Fibroblast of skin of right biceps (primary cell): ENCODE measurements around the gene PNKD.

Experiments used
- DNase-seq: peaks from one replicate; pipeline ENCODE4 v3.0.0-alpha.2; 2013

PNKD gene

DNA sequence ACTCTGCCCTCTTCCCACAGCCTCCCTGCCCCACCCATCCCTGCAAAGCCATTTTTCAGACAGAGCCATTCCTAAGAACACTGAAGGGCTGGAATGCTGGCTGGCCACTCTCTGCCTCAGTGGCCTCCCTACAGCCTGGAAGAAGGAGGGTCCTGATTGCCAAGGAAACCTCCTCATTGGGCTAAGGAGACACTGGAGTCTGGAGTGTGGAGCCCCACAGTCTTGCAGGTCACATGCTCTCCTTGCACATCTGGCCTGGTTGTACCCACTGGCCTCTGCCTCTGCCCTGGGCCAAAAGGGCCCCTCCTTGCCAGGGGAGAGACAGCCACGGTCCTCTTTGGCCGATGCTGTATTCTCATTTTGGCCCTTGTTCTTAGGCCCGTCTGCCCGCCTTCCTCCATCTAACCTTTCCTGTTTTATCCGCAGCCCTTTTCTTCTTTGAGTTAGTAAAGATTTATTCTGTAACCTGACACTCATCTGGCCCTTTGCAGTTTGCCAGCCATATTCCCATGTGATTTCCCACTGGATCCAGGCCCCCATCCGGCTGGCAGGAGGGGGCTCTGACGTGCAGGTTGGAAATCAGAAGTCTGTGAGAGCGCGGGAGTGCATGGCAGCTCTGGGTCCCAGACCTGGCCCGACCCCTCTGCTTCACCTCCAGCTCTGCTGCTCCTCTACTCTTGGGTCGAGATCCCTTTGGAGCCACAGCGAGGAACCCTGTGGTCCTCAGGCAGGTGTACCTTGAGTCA is 75.3 kb downstream of the PNKD start:
- DNase-seq, result no peak

DNA sequence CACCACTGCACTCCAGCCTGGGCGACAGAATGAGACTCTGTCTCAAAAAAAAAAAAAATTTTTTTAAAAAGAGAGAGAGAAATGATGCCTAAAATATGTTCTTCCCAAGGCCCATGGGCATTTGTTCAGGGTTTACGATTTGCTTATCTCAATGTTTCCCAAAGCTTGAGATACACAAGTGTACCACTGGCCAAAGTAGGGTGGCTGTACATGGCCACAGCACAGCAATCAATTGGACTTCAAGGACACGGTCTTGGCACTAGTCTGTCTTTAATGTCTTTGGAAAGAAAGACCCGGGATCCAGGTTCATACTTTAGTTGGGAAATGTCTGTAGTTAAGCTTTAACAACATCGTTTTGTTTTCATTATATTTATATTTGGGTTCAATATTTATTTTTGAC is 76.9 kb downstream of the PNKD start:
- no peak for DNase-seq

DNA sequence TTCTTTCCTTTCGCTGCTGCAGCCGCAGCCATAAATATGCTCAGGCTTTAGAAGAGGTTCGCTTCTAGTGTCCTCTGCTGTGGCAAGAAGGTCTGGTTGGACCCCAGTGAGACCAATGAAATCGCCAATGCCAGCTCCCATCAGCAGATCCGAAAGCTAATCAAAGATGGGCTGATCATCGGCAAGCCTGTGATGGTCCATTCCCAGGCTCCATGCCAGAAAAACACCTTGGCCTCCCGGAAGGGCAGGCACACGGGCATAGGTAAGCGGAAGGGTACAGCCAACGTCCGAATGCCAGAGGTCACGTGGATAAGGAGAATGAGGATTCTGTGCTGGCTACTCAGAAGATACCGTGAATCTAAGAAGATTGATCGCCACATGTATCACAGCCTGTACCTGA is 83.7 kb downstream of the PNKD start:
- no peak for DNase-seq

DNA sequence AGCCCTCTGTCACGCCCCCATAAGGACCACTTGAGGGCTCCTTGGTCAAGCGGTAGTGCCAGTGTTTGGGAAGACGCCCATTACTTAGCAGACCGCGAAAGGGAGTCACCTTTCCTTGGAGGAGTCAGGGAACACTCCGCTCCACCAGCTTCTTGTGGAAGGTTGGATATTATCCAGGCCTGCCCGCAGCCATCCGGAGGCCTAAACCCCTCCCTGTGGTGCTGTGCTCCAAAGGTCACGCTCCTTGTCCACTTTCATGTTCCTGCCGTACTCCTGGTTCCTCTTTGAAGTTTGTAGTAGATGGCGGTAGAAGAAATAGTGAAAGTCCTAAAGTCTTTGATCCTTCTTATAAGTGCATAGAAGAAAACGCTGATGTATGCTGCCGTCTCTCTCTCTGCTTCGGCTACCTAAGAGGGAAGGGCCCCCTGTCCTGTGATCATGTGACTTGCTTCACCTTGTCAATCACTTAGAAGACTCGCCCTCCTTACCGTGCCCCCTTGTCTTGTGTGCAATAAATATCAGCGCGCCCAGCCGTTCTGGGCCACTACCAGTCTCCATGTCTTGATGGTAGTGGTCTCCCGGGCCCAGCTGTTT is 84.6 kb downstream of the PNKD start:
- DNase-seq, result no peak

- no peak for DNase-seq
These were observed 87.2 kb downstream of the PNKD start for GRCh38 chr2:218357236-218358177.

- DNase-seq, result no peak
These were observed 90.1 kb downstream of the PNKD start for GRCh38 chr2:218360453-218360852.

- no peak for DNase-seq
These were observed 92.3 kb downstream of the PNKD start for GRCh38 chr2:218362606-218363005.

GRCh38 chr2:218363736-218364135 is 93.4 kb downstream of the PNKD start:
- no peak for DNase-seq

DNA sequence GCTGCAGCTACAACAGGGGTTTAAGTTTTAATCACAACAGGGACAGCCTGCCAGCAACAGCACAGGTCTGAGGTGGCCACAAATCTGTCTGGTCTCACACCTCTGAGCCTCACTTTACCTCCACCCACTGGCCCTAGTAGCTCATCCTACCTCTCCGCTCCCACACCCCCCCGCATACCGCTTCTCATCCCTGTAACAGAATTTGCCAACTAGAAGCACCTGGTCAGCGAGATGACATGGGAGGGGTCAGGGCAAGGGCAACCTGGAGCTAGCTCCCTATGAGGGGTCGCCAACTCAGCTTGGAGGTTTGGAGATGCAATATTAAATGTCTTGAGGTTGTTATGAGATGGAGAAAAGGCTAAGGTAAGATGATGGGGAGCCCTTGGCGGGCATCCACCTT is 93.9 kb downstream of the PNKD start:
- no peak for DNase-seq

GRCh38 chr2:218366621-218367414 is 96.5 kb downstream of the PNKD start:
- no peak for DNase-seq

DNA sequence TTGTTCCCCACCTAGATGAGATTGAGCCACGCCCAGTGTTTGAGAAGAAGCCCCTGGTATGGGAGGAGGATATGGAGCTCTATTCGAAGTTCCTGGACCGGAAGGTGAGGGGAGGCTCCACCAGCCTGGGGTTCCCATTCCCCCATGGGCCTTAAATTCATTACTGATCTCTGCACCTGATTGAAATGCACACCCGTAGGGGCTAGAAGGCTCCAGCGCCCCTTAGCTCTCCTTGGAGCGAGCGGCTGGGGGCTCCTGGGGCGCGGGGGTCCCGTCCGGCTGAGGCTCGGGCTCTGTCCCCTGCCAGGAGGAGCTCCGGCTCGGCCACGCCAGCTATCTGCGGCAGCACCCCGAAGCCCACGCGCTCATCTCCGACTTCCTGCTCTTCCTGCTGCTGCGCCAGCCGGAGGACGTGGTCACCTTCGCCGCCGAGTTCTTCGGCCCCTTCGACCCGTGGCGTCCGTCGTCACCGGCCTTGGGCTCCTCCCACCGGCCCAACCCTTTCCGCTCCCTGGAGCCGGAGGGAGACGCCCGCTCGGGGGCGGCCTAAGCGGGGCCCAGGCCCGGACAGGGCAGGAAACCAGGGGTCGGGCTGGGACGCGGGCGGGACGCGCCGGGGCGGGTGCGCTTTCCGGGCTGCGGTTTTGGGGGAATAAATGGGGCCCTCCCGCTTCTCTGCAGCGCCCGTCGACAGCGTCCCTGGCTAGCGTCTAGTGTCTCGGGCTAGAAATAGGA is 97.3 kb downstream of the PNKD start:
- peak; percentile 69 for DNase-seq

GRCh38 chr2:218368150-218368528 is 97.8 kb downstream of the PNKD start:
- no peak for DNase-seq

DNA sequence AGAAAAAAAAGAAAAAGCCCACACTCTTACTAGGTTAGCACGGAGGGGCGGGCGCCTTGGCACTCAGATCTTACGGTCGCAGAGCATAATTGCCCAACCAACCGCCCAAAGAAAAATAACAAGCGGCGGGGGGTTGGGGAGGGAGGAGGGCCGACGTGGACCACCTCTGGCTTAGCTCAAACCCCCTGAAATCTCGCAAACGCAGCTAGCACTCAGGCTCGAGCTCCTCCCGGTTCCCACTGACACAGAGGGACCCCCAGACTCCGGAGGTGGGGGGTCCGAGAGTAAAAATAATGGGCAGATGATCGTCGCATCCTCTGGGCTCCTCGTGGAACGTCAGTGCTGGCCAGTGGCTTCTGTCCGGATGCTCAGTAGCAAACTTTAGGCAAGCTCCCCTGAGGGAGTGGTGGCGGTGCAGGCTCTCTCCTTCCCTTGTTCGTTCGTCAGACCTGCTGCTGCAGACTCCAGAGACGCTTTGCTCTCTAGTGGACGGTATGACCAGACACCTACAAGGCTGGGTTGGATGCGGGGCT is 98.4 kb downstream of the PNKD start:
- DNase-seq, result peak; percentile 12

- DNase-seq, result no peak
These were observed 99.0 kb downstream of the PNKD start for GRCh38 chr2:218369330-218369729.

DNA sequence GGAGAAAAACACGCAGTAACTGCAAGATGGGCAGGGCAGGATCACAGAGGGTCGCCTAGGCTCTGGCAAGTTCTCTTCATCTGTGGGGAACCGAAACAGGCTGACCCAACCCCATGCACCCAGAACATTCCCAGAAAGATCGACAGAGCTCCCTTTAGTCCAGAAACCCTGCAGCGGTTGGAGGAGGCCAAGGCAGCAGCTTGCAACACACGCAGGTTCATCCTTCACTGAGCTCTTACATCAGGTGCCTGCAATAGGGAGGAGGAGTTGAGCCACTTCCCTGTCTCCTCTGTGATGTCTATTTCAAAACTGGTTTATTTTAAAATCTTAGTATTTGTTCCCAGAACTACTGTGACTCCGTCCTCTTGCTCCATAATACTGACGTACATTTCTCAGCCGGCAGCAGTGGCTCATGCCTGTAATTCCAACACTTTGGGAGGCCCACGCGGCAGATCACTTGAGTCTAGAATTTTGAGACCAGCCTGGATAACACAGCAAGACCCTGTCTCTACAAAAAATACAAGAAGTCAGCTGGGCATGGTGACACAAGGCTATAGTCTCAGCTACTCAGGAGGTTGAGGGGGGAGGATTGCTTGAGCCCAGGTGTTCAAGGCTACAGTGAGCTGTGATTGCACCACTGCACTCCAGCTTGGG is 100.2 kb downstream of the PNKD start:
- DNase-seq, result peak; percentile 17

DNA sequence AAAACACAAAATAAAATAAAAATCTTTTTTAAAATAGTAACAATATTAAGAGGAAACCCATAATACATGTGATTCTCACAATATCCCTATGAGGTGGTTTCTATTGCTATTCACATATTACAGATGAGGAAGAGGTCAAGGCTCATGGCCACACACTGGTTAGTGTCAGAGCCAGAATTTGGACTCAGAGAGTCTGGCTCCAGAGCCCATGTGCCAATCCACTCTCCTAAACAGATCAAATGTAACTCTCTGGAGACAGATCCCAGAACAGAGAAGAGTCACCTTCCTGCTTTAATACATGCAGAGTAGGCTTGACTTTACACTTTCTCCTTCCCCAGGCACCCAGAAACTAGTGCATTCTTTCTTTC is 101.6 kb downstream of the PNKD start:
- no peak for DNase-seq

GRCh38 chr2:218374795-218375194 is 104.5 kb downstream of the PNKD start:
- DNase-seq, result no peak

GRCh38 chr2:218375212-218375611 is 104.9 kb downstream of the PNKD start:
- DNase-seq, result peak; percentile 73

DNA sequence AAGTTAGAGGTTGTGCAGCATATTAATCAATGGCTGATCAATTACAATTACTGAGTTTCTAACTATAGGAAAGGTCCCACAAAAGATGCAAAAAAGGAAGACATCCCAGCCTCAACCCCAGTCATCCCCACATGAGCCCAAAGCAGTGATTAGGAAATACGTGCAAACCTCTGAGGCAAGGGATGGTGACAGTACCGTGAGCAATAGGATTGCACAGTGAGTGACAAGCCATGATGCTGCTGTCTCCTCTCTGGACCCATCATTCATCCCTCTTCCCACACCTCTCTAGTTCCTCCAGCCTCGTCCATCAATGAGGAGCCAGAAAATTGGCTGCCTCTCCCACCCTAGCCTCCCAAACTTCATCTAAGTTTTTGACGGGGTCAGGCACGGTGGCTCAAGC is 107.7 kb downstream of the PNKD start:
- DNase-seq, result no peak

- DNase-seq, result no peak
These were observed 111.6 kb downstream of the PNKD start, which contains the start of gene SLC11A1 for GRCh38 chr2:218381916-218382366. TSS of gene SLC11A1 (plus strand) at chr2:218382273. CDS start at chr2:218382369, 96 bp downstream.

DNA sequence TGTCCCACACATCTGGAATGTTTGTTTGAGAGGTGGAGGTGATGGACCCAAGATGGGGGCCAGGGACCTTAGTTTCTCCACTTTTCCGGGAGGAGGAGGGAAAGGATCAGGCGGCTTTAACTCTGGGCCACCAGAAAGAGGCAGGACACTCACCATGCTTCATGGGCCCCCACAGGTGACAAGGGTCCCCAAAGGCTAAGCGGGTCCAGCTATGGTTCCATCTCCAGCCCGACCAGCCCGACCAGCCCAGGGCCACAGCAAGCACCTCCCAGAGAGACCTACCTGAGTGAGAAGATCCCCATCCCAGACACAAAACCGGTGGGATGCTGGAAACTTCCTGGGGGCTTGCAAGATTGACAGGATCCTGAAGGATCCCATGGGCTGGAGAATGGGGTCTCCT is 112.5 kb downstream of the PNKD start:
- no peak for DNase-seq
